ENCODE measurements around the gene COL4A5.
A peak's percentile ranks its signal among the peaks of the same experiment; 100 is the strongest.

Gene COL4A5

DNA sequence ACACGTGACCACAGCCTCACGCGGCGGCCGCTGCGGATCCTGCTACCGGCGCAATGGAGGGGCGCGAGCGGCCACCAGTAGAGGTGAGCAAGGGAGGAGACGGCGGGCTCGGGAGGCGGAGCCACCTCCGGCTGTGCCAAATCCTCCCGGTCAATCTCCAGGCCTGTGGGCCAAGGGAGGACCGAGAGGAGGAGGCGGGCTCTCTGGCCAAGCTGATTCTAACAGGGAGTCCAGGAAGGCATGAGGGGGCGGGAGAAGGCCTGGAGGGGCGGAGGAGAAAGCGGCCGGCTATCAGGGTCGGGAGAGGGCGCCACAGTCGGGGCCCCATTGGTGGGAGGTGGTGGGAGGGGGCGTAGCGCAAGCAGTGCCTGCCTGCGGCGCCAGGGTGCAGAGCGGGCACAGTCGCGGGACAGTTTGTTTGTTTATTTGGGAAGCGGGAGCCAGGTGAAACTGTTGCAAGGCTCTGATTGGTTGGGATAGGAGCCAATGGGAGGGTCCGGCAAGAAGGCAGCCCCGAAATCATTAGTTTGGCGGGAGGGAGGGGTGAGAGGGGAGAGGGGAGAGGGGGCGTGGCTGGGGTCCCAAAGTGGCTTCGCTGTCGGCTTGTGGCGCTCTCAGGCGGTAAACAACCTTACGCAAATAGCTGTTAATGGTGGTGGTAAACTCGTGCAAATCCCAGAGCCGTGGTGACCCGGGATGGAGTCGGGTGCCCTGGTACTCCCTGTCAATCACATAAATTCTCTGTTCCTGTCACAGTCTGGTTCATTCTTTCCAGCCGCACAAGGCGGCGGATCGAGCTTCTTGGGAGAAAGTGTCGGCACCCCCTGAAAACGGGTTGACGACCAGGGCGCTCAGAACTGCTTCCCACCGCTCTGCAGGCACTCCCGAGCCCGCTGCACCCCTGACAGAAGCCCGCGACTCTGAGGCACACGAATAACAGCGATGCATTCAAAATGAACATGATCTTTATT is 297.2 kb downstream of the COL4A5 start, which contains the start of gene IRS4:
Gene IRS4, minus strand, starts transcription at position 55 of the 971 bp plus-strand sequence.
- DNase-seq (ENCODE audit: low read depth), result no peak
- TF ChIP-seq, protein P1, sequence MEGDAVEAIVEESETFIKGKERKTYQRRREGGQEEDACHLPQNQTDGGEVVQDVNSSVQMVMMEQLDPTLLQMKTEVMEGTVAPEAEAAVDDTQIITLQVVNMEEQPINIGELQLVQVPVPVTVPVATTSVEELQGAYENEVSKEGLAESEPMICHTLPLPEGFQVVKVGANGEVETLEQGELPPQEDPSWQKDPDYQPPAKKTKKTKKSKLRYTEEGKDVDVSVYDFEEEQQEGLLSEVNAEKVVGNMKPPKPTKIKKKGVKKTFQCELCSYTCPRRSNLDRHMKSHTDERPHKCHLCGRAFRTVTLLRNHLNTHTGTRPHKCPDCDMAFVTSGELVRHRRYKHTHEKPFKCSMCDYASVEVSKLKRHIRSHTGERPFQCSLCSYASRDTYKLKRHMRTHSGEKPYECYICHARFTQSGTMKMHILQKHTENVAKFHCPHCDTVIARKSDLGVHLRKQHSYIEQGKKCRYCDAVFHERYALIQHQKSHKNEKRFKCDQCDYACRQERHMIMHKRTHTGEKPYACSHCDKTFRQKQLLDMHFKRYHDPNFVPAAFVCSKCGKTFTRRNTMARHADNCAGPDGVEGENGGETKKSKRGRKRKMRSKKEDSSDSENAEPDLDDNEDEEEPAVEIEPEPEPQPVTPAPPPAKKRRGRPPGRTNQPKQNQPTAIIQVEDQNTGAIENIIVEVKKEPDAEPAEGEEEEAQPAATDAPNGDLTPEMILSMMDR (conservative IDR thresholded peaks at IDR 0.05; ENCODE audit: low read length), result no peak
- peak within 1 kb of the TSS; percentile 29 for H3K4me3 ChIP-seq (ENCODE audit: low read length)

DNA sequence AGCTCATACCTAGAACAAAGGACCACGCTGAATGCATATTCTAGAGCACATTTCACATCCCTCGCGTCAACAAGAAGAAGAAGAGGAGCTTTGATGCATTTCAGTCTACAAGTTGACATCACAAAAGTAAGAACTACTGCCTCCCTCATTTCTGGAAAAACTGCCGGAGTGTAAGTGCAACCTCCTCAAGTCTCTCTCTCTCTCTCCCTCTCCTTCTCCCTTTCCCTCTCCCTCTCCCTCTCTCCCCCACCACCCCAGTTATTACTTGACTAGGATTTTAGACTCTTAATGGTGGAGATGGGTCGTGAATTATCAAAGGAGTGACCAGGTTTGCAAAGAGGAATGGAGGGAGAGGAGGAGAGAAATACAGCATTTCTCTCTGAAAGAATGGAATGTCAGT is 298.1 kb downstream of the COL4A5 start:
- no peak for DNase-seq (ENCODE audit: low read depth)
- H3K4me3 ChIP-seq (ENCODE audit: low read length), result no peak overlapping the region
- TF ChIP-seq, protein P1 (conservative IDR thresholded peaks at IDR 0.05; ENCODE audit: low read length), result no peak

DNA sequence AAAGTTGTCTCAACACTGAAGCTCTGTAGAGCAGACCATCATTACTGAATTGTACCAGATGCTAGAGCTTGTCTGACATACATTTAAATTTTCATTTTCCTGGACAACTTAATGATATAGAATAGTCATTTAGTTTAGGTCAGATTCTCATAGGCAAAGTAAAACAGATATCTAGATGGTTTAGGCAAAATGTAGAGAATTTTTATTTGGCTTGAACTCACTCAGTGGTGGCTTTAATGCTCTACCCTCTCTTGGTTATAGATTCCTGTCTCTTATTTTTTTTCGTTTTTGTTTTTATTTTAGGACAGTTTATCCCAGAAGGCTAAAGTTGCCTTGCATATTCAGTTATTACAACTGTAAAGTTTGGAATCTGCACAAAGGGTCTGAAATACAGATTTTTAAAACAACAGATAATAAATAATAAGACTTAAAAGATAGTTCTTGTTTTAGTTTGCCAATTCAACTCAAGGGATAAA is 300.7 kb downstream of the COL4A5 start:
- DNase-seq (ENCODE audit: low read depth), result no peak
- H3K4me3 ChIP-seq (ENCODE audit: low read length), result no peak overlapping the region
- TF ChIP-seq, protein P1 (conservative IDR thresholded peaks at IDR 0.05; ENCODE audit: low read length), result no peak
